NCI-H2029 treated with DMSO at 0.1 percent for 48 hours (cell line): Measurements from ENCODE around the gene C1QTNF9.
"Not testable (repeated sequence)": the region's sequence is repeated elsewhere in the genome, so short reads cannot be mapped to it uniquely, and the experiment has no call there.

ENCODE experiments used
- DNase-seq: peaks from one replicate; lab custom pipeline; 2025; lab: John Stamatoyannopoulos, UW

Gene C1QTNF9

DNA sequence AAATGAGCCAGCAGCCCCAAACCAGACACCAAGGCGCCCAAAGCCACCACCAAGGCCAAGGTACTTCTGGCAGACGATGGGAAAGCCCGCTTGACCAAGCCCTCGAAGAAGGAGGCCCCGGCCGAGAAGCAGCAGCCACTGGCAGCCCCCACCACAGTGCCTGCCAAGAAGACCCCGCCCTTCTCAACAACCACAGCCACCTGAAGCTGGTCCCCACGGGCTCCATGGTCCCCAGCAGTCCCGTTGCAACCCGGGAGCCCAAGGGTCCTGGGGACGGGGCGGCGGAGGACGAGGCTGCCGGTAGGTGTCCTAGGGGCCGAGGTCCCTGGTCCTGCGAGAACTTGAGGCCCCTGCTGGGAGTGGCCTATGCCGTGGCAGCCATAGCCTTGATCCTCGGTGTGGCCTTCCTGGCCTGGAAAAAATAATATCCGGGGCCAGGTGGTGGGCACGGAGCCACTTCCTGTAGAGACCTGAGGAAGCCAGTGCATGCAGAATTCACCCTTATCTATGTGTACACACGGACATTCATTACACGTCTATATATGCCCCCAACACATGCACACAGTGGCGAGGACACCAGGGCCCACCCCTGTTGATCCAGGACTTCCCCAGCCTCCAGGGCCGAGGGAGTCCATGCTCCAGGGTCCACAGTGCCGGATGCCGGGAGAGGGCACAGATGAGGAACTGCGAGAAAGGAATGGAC is 13.8 kb downstream of the C1QTNF9 start:
- no peak for DNase-seq

DNA sequence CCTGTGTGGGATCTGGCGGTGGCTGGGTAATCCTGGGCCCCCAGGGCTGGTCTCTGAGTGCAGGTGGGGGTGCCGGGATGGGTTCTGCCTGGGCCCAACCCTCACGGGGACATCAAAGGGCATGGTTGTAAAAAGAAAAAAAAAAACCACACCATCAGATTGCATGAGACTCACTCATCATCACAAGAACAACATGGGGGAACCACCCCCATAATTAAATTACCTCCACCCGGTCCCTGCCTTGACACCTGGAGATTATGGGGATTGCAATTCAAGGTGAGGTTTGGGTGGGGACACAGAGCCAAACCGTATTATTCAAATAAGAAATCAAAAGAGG is 14.3 kb downstream of the C1QTNF9 start:
- DNase-seq = no peak

DNA sequence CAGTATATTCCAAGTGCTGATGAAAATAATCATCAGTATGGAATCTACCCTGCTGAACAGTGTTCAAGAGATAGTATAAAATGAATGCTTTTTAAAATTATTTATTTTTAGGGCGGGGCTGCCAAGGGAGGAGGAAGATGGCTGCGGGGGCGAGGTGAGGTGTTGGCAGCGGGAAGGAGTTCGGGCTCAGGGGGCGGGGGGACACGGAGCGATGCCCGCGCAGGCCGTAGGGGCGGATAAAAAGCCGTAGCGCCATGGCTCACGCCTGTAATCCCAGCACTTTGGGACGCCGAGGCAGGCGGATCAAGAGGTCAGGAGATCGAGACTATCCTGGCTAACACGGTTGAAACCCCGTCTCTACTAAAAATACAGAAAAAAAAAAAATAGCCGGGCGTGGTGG is 18.2 kb downstream of the C1QTNF9 start:
- not testable (repeated sequence) for DNase-seq

DNA sequence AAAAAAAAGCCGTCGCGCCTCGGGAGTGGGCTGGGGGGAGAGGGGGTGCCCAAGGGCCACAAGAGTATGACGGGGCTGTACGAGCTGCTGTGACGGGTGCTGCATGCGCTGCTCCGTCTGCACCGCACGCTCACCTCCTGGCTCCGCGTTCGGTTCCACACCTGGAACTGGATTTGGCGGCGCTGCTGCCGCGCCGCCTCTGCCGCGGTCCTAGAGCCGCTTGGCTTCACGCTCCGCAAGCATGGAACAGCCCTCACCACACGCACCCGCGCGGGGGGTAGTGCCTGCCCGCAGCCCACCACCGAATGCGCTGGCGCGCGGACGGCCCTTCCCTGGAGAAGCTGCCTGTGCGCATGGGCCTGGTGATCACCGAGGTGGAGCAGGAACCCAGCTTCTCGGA is 18.8 kb downstream of the C1QTNF9 start:
- no peak for DNase-seq

DNA sequence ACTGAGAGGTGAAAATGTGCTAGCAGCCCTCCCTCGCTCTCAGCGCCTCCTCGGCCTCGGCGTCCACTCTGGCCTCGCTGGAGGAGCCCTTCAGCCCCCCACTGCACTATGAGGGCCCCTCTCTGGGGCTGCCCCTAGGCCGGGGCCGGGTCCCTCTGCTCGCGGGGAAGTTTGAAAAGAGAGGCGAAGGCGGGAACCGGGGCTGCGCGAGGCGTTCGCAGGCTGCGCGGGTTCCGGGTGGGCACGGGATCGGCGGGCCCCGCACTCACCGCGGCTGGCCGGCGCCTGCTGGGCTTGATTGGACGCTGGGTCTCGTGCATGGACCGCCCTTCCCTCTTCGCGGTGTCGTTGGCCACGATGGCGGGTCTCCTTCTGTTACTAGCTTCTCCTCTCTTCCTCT is 29.3 kb downstream of the C1QTNF9 start:
- DNase-seq = no peak

DNA sequence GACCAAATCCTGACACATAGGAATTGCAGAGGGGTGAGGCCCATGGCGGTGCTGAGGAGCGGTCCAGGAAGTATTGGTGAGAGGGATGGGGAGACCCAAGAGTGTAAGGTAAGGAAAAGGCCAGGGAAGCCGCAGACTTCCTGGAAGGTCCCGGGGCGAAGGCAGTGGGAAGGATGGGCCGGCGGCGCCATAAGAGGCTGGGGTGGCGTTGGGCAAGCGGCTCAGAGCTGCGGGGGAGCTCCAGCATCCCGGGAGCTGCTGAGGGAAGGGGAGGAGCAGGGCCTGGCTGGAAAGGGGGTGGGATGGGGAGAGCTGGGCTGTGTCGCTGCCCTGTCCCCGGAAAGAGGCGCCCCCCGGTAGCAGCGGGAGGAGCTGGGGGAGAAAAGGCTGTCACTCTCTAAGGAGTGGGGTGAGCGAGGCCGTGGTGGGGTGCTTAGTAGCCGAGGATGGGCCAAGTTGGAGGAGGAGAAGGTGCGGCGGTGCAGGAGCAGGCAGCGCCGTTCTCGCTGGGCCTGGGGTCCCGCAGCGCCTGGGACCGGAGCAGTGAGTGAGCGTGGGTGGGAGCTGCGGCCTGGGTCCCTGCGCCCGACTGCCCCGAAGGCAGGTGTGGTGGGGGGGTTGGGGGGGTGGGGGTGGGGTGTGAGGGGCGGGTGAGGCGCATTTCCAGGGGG is 30.7 kb downstream of the C1QTNF9 start:
- no peak for DNase-seq

DNA sequence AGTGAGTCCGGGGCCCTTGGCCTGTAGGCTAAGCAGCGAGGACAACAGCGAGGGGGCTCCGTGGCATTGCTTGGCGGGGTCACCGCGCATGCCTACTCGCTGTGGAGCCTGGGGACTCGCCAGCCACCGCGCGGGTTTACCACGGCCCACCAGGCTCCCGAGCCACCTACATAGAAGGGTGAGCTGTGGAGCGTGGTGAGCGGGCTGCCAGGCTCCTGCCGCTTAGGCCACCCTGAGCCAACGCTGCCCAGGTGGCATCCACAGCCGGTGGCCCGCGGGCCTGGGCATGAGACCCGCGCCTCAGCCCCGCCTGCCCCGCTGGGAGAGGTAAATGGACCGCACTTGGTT is 31.2 kb downstream of the C1QTNF9 start:
- DNase-seq = no peak

DNA sequence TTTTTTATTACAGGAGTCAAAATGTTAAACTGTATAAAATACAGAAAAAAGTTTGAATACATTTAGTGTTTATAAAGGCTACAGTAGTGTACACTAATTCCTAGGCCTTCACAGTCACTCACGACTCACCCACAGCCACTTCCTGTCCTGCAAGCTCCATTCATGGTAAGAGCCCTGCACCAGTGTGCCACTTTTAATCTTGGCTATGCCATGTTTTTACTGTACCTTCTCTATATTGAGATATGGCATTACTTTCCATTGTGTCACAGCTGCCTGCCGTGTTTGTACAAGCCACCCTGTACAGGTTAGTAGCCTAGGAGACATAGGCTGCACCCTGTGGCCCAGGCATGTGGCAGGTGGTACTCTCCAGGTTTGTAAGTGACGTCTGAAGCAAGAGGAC is 32.1 kb downstream of the C1QTNF9 start:
- DNase-seq = peak; percentile 12

DNA sequence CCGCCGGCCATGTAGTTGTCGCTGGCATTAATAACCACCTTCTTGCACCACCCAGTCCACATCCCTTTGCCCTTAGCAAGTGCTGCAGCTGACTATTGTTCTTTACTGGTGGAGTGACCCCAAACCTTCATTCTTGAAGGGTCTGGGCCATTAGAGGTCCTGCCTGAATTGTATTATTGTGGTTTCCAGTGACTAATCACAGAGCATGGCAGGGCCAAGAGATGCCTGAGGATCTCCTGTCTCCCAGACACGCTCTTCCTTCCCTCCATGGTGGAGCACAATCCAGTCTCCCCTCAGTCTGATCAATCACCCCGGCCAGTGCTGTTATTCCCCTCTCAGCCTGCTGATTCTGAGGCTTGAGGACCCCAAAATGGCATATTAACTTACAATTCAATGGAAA is 39.0 kb downstream of the C1QTNF9 start:
- no peak for DNase-seq

DNA sequence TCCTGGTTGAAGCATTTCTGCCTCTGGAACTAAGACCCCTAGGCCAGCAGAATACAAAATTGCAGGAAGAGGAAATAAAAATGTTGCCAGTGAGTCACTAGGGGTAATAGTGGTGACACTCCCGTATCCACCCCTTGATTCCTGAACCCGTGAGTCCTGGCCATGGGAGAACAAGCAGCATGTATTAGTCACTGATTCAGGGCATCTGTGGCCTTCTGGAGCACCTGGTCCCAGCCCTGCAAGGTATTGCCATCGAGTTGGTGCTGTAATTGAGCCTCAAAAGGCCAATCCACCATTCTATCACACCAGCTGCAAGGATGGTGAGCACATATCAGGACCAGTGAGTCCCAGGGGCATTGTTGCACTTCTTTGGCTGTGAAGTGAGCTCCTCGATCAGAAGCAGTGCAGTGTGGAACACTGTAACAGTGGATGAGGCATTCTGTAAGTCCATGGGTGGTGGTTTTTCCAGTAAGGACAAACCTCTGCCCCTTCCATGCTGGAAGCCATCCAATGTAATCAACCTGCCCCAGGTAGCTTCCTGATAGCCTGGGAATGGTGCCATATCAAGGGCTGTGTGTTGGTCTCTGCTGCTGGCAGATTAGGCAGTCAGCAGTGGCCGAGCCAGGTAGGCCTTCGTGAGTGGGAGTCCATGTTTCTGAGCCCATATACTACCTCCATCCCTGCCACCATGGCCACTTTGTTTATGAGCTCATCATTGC is 39.6 kb downstream of the C1QTNF9 start:
- DNase-seq = peak; percentile 57

DNA sequence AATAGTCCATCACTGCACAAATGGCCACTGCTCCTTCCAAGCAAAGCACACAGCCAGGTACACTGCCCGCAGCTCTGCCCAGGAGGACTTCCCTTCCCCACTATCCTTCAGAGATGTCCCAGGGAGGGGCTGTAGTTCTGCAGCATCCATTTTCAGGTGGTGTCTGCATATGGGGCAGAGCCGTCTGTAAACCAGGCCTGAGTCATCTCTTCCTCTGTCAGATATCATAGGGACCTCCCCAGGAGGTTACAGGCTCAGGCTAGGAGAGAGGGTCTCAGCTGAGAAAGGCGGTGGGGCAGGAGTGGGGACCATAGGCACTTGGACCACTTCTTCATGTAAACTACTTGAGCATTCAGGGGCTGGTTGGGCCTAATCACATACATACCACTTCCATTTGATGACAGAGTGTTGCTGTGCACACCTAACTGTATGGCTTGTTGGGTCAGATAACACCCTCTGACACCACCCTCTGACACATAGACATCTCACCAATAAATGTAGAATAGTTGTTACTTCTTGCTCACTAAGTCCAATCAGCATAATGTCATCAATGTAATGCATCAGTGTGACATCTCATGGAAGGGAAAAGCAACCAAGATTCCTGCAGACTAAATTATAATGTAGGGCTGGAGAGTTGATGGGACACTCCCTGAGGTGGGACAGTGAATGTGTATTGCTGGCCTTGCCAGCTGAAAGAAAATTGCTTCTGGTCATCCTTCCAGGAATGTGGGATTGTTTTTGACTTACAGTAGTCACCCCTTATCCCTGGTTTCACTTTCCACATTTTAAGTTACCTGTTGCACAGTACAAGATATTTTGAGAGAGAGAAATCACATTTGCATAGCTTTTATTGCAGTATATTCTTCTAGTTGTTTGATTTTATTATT is 40.6 kb downstream of the C1QTNF9 start:
- not testable (repeated sequence) for DNase-seq

DNA sequence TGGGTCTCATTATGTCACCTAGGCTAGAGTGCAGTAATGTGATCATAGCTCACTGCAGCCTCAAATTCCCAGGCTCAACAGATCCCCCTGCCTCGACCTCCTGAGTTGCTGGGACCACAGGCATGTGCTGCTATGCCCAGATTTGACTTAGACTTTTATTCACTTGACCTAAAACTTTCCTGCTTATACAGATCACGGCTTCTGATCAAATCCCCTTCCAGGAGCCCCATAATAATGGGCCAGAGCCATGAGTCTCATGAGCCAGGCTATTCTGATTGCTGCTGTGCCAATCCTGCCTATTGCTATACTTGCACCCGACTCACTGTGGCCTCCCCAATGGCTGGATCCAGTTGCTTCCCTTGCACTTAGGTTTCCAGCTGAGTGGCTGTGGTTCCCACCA is 42.0 kb downstream of the C1QTNF9 start:
- no peak for DNase-seq

DNA sequence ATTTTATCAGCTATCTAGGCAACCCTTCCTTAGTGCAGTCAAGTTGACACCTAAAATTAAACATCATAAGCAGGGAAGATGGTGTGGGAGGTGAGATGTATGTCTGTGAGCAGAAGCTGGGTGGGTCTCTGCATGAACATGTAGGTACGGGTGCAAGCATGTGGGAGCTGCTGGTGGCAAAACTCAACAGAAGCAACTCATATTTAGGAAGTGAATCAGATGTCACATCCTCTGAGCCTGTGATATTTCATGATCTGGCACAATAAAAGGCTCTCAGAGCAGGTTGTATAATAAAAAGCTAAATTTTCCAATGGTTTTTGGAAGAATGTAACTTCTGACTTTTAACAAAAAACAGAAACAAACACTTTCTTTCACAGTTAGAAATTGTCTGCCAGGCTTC is 44.4 kb downstream of the C1QTNF9 start:
- DNase-seq = no peak

DNA sequence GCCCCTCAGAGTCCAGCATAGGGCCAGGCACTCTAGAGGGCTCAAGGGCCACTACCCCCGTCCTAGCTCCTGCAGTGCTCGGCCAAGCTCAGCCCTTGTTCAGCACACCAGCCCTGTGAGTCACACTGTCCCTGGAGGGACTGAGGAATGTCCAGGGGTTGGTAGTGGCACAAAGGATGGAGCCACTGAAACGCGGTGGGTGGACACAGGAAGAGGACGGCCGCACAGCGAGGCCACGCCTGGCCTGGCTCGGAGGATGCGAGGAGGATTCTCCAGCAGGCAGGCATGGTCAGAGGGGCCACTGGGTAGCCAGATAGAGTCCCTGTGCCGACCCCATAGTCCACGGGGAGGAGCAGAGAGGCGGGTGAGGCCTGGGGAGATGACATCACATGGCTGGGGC is 45.7 kb downstream of the C1QTNF9 start:
- no peak for DNase-seq

DNA sequence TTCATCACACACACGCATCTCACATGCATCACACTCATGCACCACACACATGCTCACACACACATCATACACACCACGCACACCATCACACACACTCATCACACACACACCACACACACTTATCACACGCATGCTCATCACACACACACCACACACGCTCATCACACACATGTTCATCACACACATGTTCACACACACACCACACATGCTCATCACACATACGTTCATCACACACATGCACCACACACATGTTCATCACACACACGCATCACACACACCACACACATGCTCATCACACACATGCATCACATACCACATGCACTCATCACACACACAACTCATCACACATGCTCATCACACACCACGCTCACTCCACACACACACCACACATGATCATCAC is 46.9 kb downstream of the C1QTNF9 start:
- DNase-seq = no peak

DNA sequence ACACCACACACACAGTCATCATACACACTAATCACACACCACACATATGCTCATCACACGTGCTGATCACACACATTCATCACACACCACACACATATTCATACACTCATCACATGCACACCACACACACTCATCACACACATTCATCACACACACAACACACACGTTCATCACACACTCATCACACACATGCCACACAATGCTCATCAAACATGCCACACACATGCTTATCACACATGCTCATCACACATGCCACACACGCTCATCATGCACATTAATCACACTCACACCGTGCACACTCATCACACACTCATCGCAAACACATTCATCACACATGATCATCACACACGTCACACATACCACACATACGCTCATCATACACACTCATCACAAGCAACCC is 47.5 kb downstream of the C1QTNF9 start:
- DNase-seq = no peak

DNA sequence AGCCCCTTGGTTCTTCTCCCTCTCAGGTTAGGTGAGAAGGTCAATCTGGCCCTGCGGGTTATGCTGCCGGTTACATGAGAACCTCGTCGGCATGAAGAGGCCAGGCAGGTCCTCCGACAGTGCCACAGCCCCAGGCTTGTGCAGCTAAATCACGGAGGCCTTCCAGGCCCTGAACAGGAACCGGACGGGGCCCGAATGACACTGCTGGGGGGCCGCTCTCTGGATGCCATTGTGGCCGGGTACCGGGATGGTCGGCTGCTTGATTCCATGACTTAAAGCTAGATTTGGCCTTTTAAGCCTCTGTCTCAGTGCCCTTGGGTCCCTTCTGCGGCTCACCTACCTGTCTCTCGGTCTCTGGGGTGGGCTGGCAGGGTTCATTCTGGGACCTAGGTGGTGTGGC is 48.4 kb downstream of the C1QTNF9 start:
- no peak for DNase-seq

DNA sequence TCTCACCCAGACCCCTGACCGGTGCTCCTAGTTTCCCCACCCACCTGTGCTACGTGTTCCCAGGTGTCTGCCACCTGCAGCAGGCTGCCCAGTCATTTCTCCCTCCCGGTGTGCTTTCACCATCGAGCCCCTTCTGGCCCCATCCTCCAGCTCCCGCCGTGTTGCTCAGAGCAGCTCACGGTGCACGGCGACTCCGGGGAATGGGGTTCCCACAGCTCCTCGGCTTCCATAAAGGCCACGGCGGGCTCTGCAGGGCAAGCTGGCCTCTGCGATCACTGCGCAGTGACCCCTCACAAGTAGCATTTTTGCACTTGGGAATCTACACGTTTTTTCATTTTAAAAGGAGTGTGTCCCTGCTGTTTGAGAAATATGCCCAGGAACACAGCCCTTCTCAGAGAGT is 49.5 kb downstream of the C1QTNF9 start:
- not testable (repeated sequence) for DNase-seq

DNA sequence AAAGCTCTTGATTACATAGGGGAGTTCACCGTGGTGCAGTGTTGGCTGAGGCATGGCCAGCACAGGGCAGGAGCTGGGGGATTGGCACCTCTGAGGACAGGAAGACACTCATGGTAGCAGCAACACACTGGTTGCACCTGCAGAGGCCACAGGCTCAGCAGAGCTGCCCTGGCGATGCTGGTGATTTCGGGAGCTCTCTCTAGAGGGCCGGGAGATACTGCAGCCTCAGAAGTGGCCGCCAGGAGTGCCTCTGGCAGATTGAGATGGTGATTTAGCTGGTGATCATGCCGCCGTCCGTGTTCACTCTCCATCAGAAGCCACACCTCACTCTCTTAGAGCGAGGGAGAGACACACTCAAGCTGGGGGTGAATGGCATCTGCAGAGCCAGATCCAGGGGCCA is 49.9 kb downstream of the C1QTNF9 start:
- not testable (repeated sequence) for DNase-seq

DNA sequence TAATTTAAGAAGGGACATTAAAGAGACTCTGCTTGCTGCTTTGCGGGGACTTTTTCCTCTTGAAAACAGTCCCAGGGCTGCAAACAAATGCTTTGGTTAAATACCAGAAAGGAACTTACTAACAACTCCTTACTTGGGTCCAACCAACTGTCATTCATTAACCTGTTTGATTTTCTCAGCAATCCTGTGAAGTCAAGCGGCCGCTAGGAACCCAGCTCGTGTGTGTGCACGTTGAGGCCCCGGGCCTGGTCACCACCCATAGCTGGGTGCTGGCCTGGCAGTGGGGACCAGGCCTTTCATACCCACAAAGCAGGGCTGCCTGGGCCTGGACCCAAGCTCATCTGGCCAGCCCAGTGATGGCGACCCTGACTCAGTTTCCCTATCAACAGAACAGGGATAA is 50.7 kb downstream of the C1QTNF9 start:
- no peak for DNase-seq

DNA sequence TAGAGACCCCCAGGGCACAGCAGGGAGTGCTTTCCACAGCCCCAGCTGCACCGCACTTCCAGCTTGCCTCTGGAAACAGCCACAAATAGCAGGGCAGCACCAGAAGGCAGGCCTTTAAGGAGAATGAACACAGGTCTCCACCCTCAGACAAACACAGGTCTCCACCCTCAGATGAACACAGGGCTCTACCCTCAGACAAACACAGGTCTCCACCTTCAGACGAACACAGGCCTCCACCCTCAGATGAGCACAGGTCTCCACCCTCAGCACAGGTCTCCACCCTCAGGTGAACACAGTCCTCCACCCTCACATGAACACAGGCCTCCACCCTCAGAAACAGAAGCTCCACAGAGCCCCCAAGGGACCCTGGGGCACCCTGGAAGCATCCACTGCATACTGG is 51.7 kb downstream of the C1QTNF9 start:
- DNase-seq = no peak

DNA sequence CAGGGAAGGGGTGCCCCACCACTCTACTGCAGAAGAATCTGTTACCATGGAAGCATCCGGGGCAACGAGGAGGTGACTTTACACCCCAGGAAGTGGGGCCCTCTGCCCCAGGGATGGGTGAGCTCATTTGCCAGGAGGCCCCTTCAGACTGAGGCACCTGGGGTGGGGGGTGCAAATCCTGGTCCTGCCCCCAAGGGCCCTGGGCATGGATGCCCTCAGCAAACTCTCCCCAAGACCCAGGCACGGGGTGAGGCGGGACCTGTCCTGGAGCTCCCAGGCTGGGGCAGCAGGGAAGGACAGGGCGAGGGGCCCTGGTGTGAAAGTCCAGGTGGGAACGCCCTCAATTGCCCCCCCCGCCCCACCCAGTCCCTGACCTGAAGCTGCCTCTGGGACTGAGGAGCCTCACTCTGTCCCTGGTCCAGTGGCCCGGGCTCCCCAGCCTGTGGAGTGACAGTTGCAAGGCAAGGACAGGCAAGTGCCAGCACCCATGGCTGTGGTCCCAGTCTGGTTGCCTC is 52.5 kb downstream of the C1QTNF9 start:
- no peak for DNase-seq
